ENCODE measurements around the gene SLC2A11. TPM values are rescaled to one million over a fixed set of nuclear protein-coding genes. Genes with fewer than 3 reads are reported as not detected.
A peak's percentile ranks its signal among the peaks of the same experiment; 100 is the strongest.

The SLC2A11 gene
- polyA plus RNA-seq, 2 of the 4 experiments (the other 2 are of a cell fraction), result 5.6 to 12.4 TPM

DNA sequence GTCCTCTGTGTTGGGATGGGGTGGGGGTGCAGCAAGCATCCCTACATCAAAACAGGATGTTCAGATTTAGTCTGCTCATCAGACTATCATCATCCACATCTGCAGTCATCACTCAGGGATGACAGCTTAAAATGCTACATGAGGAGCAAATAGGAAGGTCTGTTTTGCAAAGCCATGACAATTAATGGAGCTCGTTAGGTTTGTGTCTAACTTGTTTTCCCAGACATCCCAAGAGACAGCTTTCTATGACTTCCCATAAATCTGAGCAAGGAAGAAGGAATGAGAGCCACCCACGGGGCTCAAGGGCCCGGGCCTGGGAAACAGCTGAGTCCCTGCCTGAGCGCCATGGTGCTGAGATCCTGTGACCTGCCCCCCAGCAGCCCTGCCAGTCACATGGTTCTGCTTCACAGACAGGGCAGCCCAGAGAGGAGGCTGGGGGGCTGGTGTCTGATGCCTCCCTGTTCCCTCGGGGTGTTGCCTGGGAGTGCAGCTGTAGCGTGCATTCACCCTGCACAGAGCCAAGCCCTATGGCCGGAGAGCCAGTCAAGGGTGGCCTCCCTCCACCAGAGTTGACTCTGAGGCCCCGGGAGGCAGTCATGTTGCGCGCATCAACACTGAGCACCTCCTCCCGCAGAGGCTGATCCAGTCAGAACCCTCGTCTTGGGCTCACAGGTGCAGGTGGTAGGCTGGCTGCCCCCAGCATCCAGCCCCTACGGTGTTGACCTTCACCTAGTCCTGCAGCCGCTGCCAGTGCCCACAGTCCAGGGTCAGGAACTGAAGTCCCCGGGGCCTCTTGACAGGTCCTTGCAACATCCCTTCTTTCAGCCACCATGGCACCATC lies 30.9 kb upstream of the SLC2A11 start:
- H3K4me2 ChIP-seq, result no peak overlapping the region
- no peak for DNase-seq (ENCODE audit: low read depth in 1 of 2, low spot score in 1 of 2)
- WGBS (ENCODE audit: missing lambda C conversion rate), result 93% methylated on average over 11 of the region's 15 CpGs
- ATAC-seq, result no peak
- no peak for FAIRE-seq
- ChIA-PET CTCF (interaction anchor here (0.6 to 4.4 kb wide), 5 partner anchors 13 to 1023 kb away, joined by 3 to 21 read pairs (median 4); partner anchors contain the start of gene ZNF70), POLR2A (no interaction called here)
- no peak for TF ChIP-seq HOXB13 (CRISPR knock-in tag; IDR thresholded peaks at IDR 0.05; ENCODE audit: low read depth)
- TF ChIP-seq HDAC2 (IDR thresholded peaks at IDR 0.05), result no peak
- no peak for TF ChIP-seq EHF (CRISPR knock-in tag; IDR thresholded peaks at IDR 0.05)
- TF ChIP-seq RFX5 (IDR thresholded peaks at IDR 0.05), result no peak
- TF ChIP-seq PHF8 (IDR thresholded peaks at IDR 0.05; ENCODE audit: borderline replicate concordance, low read depth), result no peak
- no peak for TF ChIP-seq NR3C1 (IDR thresholded peaks at IDR 0.05)
- no peak for TF ChIP-seq ZSCAN20 (CRISPR knock-in tag; IDR thresholded peaks at IDR 0.05)
- TF ChIP-seq, protein P1, sequence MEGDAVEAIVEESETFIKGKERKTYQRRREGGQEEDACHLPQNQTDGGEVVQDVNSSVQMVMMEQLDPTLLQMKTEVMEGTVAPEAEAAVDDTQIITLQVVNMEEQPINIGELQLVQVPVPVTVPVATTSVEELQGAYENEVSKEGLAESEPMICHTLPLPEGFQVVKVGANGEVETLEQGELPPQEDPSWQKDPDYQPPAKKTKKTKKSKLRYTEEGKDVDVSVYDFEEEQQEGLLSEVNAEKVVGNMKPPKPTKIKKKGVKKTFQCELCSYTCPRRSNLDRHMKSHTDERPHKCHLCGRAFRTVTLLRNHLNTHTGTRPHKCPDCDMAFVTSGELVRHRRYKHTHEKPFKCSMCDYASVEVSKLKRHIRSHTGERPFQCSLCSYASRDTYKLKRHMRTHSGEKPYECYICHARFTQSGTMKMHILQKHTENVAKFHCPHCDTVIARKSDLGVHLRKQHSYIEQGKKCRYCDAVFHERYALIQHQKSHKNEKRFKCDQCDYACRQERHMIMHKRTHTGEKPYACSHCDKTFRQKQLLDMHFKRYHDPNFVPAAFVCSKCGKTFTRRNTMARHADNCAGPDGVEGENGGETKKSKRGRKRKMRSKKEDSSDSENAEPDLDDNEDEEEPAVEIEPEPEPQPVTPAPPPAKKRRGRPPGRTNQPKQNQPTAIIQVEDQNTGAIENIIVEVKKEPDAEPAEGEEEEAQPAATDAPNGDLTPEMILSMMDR (IDR thresholded peaks at IDR 0.05), result no peak
- no peak for TF ChIP-seq ESRRA (IDR thresholded peaks at IDR 0.05; ENCODE audit: borderline replicate concordance, low read length)
- TF ChIP-seq, protein P2, sequence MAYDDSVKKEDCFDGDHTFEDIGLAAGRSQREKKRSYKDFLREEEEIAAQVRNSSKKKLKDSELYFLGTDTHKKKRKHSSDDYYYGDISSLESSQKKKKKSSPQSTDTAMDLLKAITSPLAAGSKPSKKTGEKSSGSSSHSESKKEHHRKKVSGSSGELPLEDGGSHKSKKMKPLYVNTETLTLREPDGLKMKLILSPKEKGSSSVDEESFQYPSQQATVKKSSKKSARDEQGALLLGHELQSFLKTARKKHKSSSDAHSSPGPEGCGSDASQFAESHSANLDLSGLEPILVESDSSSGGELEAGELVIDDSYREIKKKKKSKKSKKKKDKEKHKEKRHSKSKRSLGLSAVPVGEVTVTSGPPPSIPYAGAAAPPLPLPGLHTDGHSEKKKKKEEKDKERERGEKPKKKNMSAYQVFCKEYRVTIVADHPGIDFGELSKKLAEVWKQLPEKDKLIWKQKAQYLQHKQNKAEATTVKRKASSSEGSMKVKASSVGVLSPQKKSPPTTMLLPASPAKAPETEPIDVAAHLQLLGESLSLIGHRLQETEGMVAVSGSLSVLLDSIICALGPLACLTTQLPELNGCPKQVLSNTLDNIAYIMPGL (CRISPR knock-in tag; IDR thresholded peaks at IDR 0.05; ENCODE audit: borderline replicate concordance), result no peak
- no peak for TF ChIP-seq SMC3 (IDR thresholded peaks at IDR 0.05)
- H3K9me3 ChIP-seq, result no peaks in the 10 kb centered on the region
- H3K27ac ChIP-seq, result 0 out of 6 replicates have a peak overlapping the region, but pooled peaks of 1 of the 2 experiments have one; percentile 37
- H3K4me1 ChIP-seq, result no peaks in the 10 kb centered on the region
- H3K4me3 ChIP-seq, result no peak overlapping the region

DNA sequence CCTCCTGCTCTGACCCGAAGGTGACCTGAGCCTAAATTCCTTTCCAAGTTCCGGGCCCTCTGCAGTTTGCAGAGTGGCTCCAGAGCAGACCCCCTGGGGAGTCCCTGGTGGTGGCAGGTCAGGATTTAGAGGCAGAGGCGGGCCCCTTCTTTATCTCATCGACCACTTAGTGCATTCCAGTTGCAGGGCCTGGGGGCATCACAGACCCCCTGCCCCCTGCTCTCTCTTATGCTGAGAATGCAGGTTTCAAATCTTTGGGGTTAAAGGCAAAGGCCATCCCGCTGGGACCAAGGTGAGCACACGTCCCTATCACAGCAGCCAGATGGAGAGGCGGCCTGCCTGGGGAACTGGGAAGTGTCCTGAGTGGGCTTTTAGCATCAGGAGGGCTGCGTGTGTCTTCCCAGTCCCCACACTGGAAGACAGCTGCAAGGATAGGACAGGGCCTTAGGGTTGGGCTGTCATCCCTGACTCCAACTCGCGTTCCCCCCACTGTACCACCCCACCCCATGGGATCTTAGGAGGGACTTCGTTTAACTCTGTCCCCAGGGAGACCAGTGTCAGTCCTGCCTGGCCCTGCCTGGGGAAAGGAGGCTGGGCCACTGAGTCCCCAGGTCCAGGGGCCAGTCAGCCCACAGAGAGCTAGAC lies 30.2 kb upstream of the SLC2A11 start:
- Histone ChIP-seq H3K4me3 (no peak overlapping the region), H3K9me3 (no peaks in the 10 kb centered on the region), H3K4me1 (no peaks in the 10 kb centered on the region), H3K4me2 (no peak overlapping the region), H3K27ac (no peak overlapping the region)
- 87% methylated on average over 7 of the region's 11 CpGs for WGBS (ENCODE audit: missing lambda C conversion rate)
- CTCF ChIA-PET, result no interaction called here
- FAIRE-seq, result no peak
- DNase-seq (ENCODE audit: low read depth in 1 of 2, low spot score in 1 of 2), result no peak
- TF ChIP-seq GATA3 (IDR thresholded peaks at IDR 0.05; ENCODE audit: borderline replicate concordance) (no peak), JUN (IDR thresholded peaks at IDR 0.05) (no peak), CHD2 (IDR thresholded peaks at IDR 0.05; ENCODE audit: low read length, partially characterized antibody) (no peak), TP53 (CRISPR knock-in tag; IDR thresholded peaks at IDR 0.05) (no peak), RCOR1 (IDR thresholded peaks at IDR 0.05; ENCODE audit: low read depth, low read length) (no peak), NFE2L2 (conservative IDR thresholded peaks at IDR 0.05; ENCODE audit: low read length) (no peak), CBX2 (IDR thresholded peaks at IDR 0.05; ENCODE audit: borderline replicate concordance, low read depth) (no peak), HOXB5 (CRISPR knock-in tag; IDR thresholded peaks at IDR 0.05) (no peak), FOSL2 (IDR thresholded peaks at IDR 0.05) (no peak), FOSL2 (CRISPR knock-in tag; IDR thresholded peaks at IDR 0.05) (no peak), HEYL (CRISPR knock-in tag; IDR thresholded peaks at IDR 0.05) (no peak), EHMT2 (IDR thresholded peaks at IDR 0.05; ENCODE audit: low read depth) (no peak), MAFK (IDR thresholded peaks at IDR 0.05; ENCODE audit: partially characterized antibody) (no peak)
- TF ChIP-seq, protein P3, sequence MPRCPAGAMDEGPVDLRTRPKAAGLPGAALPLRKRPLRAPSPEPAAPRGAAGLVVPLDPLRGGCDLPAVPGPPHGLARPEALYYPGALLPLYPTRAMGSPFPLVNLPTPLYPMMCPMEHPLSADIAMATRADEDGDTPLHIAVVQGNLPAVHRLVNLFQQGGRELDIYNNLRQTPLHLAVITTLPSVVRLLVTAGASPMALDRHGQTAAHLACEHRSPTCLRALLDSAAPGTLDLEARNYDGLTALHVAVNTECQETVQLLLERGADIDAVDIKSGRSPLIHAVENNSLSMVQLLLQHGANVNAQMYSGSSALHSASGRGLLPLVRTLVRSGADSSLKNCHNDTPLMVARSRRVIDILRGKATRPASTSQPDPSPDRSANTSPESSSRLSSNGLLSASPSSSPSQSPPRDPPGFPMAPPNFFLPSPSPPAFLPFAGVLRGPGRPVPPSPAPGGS (IDR thresholded peaks at IDR 0.05), result no peak
- TF ChIP-seq, protein P4, sequence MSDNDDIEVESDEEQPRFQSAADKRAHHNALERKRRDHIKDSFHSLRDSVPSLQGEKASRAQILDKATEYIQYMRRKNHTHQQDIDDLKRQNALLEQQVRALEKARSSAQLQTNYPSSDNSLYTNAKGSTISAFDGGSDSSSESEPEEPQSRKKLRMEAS (IDR thresholded peaks at IDR 0.05), result no peak
- ATAC-seq, result no peak
- POLR2A ChIA-PET, result no interaction called here

Measured in A549 (cell line).